ENCODE measurements around the gene GOLGA1. TPM values are rescaled to one million over a fixed set of nuclear protein-coding genes. Genes with fewer than 3 reads are reported as not detected.

GOLGA1 gene
- total and polyA plus RNA-seq, 2 of the 13 experiments (the other 11 are each of a cell fraction or from before 2014, with no cell fraction given), result 12.7 to 15.9 TPM

DNA sequence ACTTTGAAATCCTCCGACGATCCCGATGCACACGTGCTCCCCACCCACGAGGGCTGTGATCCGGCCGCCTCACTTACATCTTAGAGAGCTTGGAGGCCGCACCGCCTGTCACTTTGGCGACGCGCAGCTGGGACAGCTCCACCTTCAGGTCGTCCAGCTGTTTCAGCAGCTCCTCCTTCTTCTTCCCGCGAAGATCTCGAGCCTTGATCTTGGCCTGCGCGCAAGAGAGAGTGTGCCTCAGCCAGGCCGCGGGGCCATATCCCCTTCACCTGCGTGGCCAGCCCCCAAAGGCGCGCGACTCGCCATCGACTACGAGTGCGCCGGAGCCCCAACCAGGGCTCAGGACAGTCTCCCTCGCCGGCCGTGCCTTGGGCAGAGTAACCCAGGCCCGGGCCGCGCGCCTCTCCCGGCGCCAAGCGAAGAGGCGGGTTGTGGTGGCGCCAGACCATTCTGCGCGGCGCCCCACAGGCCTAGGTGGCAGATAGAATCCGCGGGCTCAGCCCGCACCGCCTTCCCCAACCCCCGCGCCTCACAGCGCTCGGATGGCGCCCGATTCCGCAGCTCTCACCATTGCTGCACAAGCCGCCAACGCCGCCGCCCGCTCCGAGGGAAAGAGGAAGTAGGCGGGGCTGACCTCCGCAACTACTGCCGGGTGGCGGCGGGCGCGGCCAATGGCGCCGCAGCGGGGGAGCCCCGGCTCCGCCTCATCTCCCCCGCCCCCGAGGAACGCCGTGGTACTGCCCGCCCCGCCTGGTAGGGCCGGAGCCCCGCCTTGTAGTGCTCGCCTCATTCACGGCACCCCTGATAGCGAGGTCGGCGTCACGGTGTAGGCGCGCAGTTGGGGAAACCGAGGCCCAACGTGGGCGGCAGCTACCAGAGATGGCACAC, 79.3 kb downstream of the GOLGA1 start, which contains the start of the genes ARPC5L and RPL35 (continued):
- TF ChIP-seq MAZ (IDR thresholded peaks at IDR 0.05; ENCODE audit: borderline replicate concordance, low read depth, low read length), result peak; percentile 94
- no peak; the same call in 1 of the 2 replicates for TF ChIP-seq MAZ (CRISPR knock-in tag; IDR thresholded peaks at IDR 0.05; ENCODE audit: low read depth)
- no peak for TF ChIP-seq REXO4 (CRISPR knock-in tag; IDR thresholded peaks at IDR 0.05; ENCODE audit: borderline replicate concordance)
- TF ChIP-seq AHR (CRISPR knock-in tag; IDR thresholded peaks at IDR 0.05), result peak; percentile 98
- TF ChIP-seq NAIF1 (CRISPR knock-in tag; IDR thresholded peaks at IDR 0.05; ENCODE audit: borderline replicate concordance), result peak; percentile 85; the same call in 1 of the 2 replicates
- TF ChIP-seq, protein P1, sequence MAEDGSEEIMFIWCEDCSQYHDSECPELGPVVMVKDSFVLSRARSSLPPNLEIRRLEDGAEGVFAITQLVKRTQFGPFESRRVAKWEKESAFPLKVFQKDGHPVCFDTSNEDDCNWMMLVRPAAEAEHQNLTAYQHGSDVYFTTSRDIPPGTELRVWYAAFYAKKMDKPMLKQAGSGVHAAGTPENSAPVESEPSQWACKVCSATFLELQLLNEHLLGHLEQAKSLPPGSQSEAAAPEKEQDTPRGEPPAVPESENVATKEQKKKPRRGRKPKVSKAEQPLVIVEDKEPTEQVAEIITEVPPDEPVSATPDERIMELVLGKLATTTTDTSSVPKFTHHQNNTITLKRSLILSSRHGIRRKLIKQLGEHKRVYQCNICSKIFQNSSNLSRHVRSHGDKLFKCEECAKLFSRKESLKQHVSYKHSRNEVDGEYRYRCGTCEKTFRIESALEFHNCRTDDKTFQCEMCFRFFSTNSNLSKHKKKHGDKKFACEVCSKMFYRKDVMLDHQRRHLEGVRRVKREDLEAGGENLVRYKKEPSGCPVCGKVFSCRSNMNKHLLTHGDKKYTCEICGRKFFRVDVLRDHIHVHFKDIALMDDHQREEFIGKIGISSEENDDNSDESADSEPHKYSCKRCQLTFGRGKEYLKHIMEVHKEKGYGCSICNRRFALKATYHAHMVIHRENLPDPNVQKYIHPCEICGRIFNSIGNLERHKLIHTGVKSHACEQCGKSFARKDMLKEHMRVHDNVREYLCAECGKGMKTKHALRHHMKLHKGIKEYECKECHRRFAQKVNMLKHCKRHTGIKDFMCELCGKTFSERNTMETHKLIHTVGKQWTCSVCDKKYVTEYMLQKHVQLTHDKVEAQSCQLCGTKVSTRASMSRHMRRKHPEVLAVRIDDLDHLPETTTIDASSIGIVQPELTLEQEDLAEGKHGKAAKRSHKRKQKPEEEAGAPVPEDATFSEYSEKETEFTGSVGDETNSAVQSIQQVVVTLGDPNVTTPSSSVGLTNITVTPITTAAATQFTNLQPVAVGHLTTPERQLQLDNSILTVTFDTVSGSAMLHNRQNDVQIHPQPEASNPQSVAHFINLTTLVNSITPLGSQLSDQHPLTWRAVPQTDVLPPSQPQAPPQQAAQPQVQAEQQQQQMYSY (CRISPR knock-in tag; IDR thresholded peaks at IDR 0.05), result peak; percentile 37; the same call in 1 of the 2 replicates
- TF ChIP-seq CBX1 (IDR thresholded peaks at IDR 0.05; ENCODE audit: low read depth), result peak; percentile 64
- peak; percentile 90; the same call in 1 of the 2 replicates for TF ChIP-seq NKX3-1 (CRISPR knock-in tag; IDR thresholded peaks at IDR 0.05)
- peak; percentile 86 for TF ChIP-seq ZNF547 (CRISPR knock-in tag; IDR thresholded peaks at IDR 0.05)
- peak; percentile 34; the same call in 1 of the 2 replicates for TF ChIP-seq ETV6 (CRISPR knock-in tag; conservative IDR thresholded peaks at IDR 0.05)
- TF ChIP-seq RFXANK (CRISPR knock-in tag; IDR thresholded peaks at IDR 0.05), result no peak
- no peak for TF ChIP-seq SMARCE1 (IDR thresholded peaks at IDR 0.05; ENCODE audit: borderline replicate concordance)
- TF ChIP-seq, protein P2, sequence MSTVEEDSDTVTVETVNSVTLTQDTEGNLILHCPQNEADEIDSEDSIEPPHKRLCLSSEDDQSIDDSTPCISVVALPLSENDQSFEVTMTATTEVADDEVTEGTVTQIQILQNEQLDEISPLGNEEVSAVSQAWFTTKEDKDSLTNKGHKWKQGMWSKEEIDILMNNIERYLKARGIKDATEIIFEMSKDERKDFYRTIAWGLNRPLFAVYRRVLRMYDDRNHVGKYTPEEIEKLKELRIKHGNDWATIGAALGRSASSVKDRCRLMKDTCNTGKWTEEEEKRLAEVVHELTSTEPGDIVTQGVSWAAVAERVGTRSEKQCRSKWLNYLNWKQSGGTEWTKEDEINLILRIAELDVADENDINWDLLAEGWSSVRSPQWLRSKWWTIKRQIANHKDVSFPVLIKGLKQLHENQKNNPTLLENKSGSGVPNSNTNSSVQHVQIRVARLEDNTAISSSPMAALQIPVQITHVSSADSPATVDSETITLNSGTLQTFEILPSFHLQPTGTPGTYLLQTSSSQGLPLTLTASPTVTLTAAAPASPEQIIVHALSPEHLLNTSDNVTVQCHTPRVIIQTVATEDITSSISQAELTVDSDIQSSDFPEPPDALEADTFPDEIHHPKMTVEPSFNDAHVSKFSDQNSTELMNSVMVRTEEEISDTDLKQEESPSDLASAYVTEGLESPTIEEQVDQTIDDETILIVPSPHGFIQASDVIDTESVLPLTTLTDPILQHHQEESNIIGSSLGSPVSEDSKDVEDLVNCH (CRISPR knock-in tag; IDR thresholded peaks at IDR 0.05), result no peak
- peak; percentile 7 for TF ChIP-seq FOXO1 (CRISPR knock-in tag; IDR thresholded peaks at IDR 0.05)
- no peak for TF ChIP-seq TOPORS (CRISPR knock-in tag; IDR thresholded peaks at IDR 0.05)
- TF ChIP-seq, protein P3, sequence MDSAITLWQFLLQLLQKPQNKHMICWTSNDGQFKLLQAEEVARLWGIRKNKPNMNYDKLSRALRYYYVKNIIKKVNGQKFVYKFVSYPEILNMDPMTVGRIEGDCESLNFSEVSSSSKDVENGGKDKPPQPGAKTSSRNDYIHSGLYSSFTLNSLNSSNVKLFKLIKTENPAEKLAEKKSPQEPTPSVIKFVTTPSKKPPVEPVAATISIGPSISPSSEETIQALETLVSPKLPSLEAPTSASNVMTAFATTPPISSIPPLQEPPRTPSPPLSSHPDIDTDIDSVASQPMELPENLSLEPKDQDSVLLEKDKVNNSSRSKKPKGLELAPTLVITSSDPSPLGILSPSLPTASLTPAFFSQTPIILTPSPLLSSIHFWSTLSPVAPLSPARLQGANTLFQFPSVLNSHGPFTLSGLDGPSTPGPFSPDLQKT (CRISPR knock-in tag; IDR thresholded peaks at IDR 0.05; ENCODE audit: borderline replicate concordance), result no peak
- TF ChIP-seq TBX2 (CRISPR knock-in tag; IDR thresholded peaks at IDR 0.05; ENCODE audit: borderline replicate concordance), result peak; percentile 70
- TF ChIP-seq ZNF282 (IDR thresholded peaks at IDR 0.05; ENCODE audit: partially characterized antibody), result no peak
- TF ChIP-seq REPIN1 (CRISPR knock-in tag; IDR thresholded peaks at IDR 0.05; ENCODE audit: borderline replicate concordance, low read depth), result peak; percentile 89
- no peak for TF ChIP-seq THYN1 (CRISPR knock-in tag; IDR thresholded peaks at IDR 0.05; ENCODE audit: borderline replicate concordance, low read depth)
- TF ChIP-seq, protein P4, sequence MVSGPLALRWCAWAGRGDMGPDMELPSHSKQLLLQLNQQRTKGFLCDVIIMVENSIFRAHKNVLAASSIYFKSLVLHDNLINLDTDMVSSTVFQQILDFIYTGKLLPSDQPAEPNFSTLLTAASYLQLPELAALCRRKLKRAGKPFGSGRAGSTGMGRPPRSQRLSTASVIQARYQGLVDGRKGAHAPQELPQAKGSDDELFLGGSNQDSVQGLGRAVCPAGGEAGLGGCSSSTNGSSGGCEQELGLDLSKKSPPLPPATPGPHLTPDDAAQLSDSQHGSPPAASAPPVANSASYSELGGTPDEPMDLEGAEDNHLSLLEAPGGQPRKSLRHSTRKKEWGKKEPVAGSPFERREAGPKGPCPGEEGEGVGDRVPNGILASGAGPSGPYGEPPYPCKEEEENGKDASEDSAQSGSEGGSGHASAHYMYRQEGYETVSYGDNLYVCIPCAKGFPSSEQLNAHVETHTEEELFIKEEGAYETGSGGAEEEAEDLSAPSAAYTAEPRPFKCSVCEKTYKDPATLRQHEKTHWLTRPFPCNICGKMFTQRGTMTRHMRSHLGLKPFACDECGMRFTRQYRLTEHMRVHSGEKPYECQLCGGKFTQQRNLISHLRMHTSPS (CRISPR knock-in tag; IDR thresholded peaks at IDR 0.05; ENCODE audit: low read depth), result peak; percentile 58; the same call in 1 of the 2 replicates

Data from HepG2 (cell line).